HepG2 (cell line): ENCODE measurements around the gene TMEM232.

ENCODE experiments used
- ATF2 ChIP-seq: sonication (generic); formaldehyde crosslinking; IDR thresholded peaks from 2 replicates; pipeline ENCODE4 v1.4.0; 2020; ENCODE audit warnings: missing genetic modification reagents
- CERS6 ChIP-seq: sonication (generic); formaldehyde crosslinking; IDR thresholded peaks from 2 replicates; pipeline ENCODE4 v1.5.0; 2020; ENCODE audit warnings: missing genetic modification reagents
- CTCF ChIP-seq: sonication (generic); formaldehyde crosslinking; IDR thresholded peaks from 2 replicates; pipeline ENCODE4 v1.5.0; 2020; ENCODE audit warnings: mild to moderate bottlenecking, missing genetic modification reagents, moderate library complexity
- EZH2 ChIP-seq: conservative IDR thresholded peaks from 2 replicates; pipeline ENCODE4 v1.6.1; 2012; ENCODE audit warnings: mild to moderate bottlenecking, low read depth, low read length, moderate library complexity
- NFYB ChIP-seq: sonication (generic); formaldehyde crosslinking; IDR thresholded peaks from 2 replicates; pipeline ENCODE4 v1.4.0; 2020; ENCODE audit warnings: missing genetic modification reagents
- NR3C1 ChIP-seq: sonication (generic); formaldehyde crosslinking; IDR thresholded peaks from 2 replicates; pipeline ENCODE4 v1.4.0; 2020; ENCODE audit warnings: missing genetic modification reagents
- RNF2 ChIP-seq: fragments of 450-650 bp; conservative IDR thresholded peaks from 2 replicates; pipeline ENCODE4 v1.6.1; 2016; ENCODE audit warnings: low read depth
- SP1 ChIP-seq, 2 experiments: fragments of 450-650 bp in 1 of 2; sonication (generic) in 1 of 2; formaldehyde crosslinking in 1 of 2; IDR thresholded peaks; 2 replicates each; pipeline versions ENCODE4 v1.4.0 to v1.6.1; 2016 to 2020; ENCODE audit warnings: missing genetic modification reagents in 1 of 2
- ZFX ChIP-seq: sonication (generic); formaldehyde crosslinking; IDR thresholded peaks from 2 replicates; pipeline ENCODE4 v1.4.0; 2020; ENCODE audit warnings: mild to moderate bottlenecking, low read depth, missing genetic modification reagents, moderate library complexity
- ZGPAT ChIP-seq: IDR thresholded peaks from 2 replicates; pipeline ENCODE4 v1.6.1; 2016; ENCODE audit warnings: mild to moderate bottlenecking
- ZNF142 ChIP-seq: sonication (generic); formaldehyde crosslinking; IDR thresholded peaks from 2 replicates; pipeline ENCODE4 v1.4.0; 2020; ENCODE audit warnings: missing genetic modification reagents

- TF ChIP-seq SP1 (IDR thresholded peaks at IDR 0.05) (no peak), SP1 (CRISPR knock-in tag; IDR thresholded peaks at IDR 0.05) (no peak), EZH2 (no peak), NR3C1 (CRISPR knock-in tag) (no peak), CTCF (CRISPR knock-in tag) (no peak), ZFX (CRISPR knock-in tag) (no peak), CERS6 (no peak), ZGPAT (CRISPR knock-in tag) (no peak), ATF2 (CRISPR knock-in tag) (no peak), NFYB (CRISPR knock-in tag) (no peak), ZNF142 (CRISPR knock-in tag) (no peak), RNF2 (no peak)
Measured at GRCh38 chr5:110753600-110753999, 27.1 kb upstream of the TMEM232 start.
